Measurements from ENCODE around the gene BANK1.

- TF ChIP-seq POLR2A (IDR thresholded peaks at IDR 0.05; ENCODE audit: low read length) (no peak), GATA1 (IDR thresholded peaks at IDR 0.05; ENCODE audit: low read depth, low read length) (no peak)
Observed at GRCh38 chr4:101977076-101977475, 186.5 kb downstream of the BANK1 start.
